ENCODE data around the gene NUPR1.
"Not testable (repeated sequence)": the region's sequence is repeated elsewhere in the genome, so short reads cannot be mapped to it uniquely, and the experiment has no call there.

NUPR1 gene

DNA sequence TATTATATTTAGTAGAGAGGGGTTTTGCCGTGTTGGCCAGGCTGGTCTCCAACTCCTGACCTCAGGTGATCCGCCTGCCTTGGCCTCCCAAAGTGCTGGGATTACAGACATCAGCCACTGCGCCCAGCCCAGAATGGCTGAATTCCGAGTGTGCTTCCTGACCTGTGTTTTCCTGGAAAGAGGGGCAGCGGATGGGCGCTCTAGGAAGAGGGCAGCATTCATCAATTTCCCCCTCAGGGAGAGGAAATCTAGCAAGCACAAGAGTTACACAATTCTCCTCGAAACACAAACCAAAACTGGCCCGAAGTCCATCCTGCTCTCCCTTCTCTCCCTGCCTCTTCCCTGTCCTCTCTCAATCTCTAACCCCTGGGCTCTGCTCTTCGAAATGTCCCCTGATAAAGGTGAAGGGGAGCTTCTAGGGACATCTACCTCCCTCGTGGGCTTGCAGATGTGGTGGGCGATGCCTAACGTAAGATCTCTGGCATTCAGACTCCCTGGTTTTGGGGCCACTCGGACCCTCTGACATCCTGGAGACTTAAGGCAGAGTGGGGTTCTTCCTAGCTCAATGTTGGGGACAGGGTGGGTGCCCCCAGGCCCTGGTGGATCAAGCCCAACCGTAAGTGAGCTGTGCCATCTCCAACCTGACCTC is 33.2 kb downstream of the NUPR1 start:
- Histone ChIP-seq H3K36me3 (ENCODE audit: insufficient read depth, low read length) (no peaks in the 10 kb centered on the region), H2AFZ (ENCODE audit: low read depth, low read length) (no peak overlapping the region), H3K9me3 (ENCODE audit: low read length) (no peaks in the 10 kb centered on the region), H3K27me3 (ENCODE audit: insufficient read depth, low read length) (no peaks in the 10 kb centered on the region), H3K4me1 (ENCODE audit: insufficient read depth, low read length) (no peaks in the 10 kb centered on the region), H3K4me3 (ENCODE audit: low read length) (no peak overlapping the region)

DNA sequence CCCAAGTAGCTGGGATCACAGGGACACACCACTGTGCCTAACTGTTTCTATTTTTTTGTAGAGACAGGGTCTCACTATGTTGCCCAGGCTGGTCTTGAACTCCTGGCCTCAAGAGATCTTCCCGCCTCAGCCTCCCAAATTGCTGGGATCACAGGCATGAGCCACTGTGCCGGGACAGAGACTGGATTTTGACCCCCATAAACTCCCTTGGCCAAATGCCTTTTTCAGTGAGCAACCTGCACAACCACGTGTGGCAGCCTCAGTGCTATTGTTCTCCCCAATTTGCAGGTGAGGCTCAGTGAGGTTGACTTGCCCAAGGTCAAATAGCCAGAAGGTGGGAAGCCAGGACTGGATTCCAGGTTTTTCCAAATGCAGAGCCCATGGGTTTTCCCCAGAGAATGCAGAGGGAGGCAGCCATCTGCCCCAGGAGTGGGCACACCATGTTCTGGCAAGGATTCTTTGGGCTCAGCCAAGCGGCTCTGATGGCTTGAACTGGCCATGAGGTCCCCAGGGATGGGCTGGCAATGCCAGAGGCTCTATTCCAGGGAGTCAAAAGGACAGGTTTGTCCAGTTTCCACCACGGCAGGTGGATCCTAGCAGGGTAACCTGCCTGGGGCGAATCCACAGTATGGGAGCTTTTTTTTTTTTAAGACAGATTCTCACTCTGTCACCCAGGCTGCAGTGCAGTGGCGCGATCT is 33.9 kb downstream of the NUPR1 start:
- Histone ChIP-seq H3K9me3 (ENCODE audit: low read length) (no peaks in the 10 kb centered on the region), H3K4me3 (ENCODE audit: low read length) (no peak overlapping the region), H2AFZ (ENCODE audit: low read depth, low read length) (no peak overlapping the region), H3K36me3 (ENCODE audit: insufficient read depth, low read length) (no peaks in the 10 kb centered on the region), H3K4me1 (ENCODE audit: insufficient read depth, low read length) (no peaks in the 10 kb centered on the region), H3K27me3 (ENCODE audit: insufficient read depth, low read length) (no peaks in the 10 kb centered on the region)

DNA sequence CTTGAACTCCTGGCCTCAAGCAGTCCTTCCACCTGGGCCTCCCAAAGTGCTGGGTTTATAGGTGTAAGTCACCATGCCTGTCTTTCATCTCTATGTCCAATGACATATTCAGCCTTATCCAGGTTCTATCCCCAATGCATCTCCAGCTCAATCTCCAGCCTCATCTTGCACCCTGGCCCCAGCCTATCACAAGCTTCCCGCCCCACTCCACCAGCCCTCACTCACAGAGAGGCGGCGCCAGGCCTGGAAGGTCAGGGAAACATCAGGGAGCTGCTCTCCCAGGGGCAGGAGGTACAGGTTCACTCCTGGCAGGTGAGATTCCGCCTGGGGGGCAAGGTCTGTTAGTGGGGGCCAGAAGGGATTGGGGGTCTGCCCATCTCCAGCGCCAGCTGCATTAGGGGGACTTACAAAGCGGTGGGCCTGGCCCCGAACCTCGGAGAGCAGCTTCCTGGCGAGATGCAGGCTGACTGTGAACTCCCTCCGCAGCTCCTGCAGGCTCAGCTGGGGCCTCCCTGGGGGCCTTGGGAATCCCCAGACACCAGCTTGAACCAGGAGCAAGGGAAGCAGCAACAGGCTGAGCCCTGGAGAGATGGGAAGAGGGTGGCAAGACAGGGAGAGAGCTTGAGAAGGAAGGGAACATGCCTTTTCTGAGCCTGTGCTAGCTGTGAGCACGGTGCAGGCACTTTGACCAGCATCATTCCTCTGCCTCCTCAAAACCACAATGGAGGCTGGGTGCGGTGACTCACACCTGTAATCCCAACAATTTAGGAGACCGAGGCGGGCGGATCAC is 35.1 kb downstream of the NUPR1 start:
- H3K4me1 ChIP-seq (ENCODE audit: insufficient read depth, low read length) = no peaks in the 10 kb centered on the region
- H3K27me3 ChIP-seq (ENCODE audit: insufficient read depth, low read length) = no peaks in the 10 kb centered on the region
- H2AFZ ChIP-seq (ENCODE audit: low read depth, low read length) = no peak overlapping the region
- no peaks in the 10 kb centered on the region for H3K36me3 ChIP-seq (ENCODE audit: insufficient read depth, low read length)
- H3K4me3 ChIP-seq (ENCODE audit: low read length) = no peak overlapping the region
- H3K9me3 ChIP-seq (ENCODE audit: low read length) = no peaks in the 10 kb centered on the region

DNA sequence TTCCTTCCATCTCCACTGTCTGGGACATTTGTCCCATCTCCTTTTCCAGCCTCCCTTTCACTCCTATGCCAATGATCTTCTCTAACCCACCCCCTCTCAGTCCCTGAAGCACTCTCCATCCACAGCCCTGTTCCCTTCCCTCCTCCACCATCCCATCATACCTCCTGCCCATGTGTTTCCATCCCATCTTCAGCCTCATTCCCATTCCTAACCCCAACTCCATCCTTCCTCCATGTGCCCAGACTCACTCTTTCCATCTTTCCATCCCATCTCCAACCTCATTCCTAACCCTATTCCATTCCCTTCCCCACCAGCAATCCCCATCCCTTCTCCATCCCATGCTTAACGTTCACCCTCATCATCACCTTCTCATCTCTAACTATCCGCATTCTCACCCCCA is 36.5 kb downstream of the NUPR1 start:
- Histone ChIP-seq H3K9me3 (ENCODE audit: low read length) (no peaks in the 10 kb centered on the region), H3K4me1 (ENCODE audit: insufficient read depth, low read length) (no peaks in the 10 kb centered on the region), H2AFZ (ENCODE audit: low read depth, low read length) (no peak overlapping the region), H3K4me3 (ENCODE audit: low read length) (no peak overlapping the region), H3K27me3 (ENCODE audit: insufficient read depth, low read length) (peaks cover 2% of the 10 kb centered on the region), H3K36me3 (ENCODE audit: insufficient read depth, low read length) (no peaks in the 10 kb centered on the region)

DNA sequence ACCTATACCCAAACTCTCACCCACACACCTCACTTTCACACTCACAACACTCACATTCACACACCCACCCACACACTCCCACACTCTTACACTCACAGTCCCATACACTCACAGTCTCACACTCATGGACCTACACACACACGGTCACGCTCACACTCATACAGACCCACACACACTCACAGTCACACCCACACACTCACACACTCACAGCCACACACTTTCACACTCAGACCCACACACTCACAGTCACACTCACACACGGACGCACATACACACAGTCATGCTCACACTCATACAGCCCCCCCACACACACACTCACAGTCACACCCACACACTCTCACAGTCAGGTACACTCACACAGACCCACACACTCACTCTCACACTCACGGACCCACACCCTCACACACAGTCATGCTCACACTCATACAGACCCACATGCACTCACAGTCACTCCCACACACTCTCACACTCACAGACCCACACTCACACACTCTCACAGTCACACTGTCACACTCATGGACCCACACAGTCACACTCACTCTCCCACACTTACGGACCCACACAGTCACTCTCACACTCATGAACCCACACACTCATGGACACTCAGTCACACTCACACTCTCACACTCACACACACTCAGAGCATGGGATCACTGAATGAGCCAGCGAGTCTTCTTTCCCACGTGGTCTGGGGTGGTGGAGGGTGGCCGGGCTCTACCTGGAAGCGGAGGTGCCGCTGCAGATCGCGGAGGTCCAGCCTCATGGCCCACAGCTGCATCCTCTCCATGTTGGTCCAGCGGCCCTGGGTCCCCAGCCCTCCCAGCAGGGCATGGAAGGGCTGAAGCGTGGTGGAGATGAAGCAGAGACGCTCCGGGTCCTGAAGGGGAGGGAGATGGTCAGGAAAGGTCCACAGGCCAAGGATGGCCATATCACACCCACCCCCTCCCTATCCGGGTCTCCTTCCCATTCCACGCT is 37.2 kb downstream of the NUPR1 start:
- H3K27me3 ChIP-seq (ENCODE audit: insufficient read depth, low read length) = peaks cover 5% of the 10 kb centered on the region
- H2AFZ ChIP-seq (ENCODE audit: low read depth, low read length) = no peak overlapping the region
- no peaks in the 10 kb centered on the region for H3K9me3 ChIP-seq (ENCODE audit: low read length)
- no peaks in the 10 kb centered on the region for H3K36me3 ChIP-seq (ENCODE audit: insufficient read depth, low read length)
- H3K4me1 ChIP-seq (ENCODE audit: insufficient read depth, low read length) = no peaks in the 10 kb centered on the region
- no peak overlapping the region for H3K4me3 ChIP-seq (ENCODE audit: low read length)

DNA sequence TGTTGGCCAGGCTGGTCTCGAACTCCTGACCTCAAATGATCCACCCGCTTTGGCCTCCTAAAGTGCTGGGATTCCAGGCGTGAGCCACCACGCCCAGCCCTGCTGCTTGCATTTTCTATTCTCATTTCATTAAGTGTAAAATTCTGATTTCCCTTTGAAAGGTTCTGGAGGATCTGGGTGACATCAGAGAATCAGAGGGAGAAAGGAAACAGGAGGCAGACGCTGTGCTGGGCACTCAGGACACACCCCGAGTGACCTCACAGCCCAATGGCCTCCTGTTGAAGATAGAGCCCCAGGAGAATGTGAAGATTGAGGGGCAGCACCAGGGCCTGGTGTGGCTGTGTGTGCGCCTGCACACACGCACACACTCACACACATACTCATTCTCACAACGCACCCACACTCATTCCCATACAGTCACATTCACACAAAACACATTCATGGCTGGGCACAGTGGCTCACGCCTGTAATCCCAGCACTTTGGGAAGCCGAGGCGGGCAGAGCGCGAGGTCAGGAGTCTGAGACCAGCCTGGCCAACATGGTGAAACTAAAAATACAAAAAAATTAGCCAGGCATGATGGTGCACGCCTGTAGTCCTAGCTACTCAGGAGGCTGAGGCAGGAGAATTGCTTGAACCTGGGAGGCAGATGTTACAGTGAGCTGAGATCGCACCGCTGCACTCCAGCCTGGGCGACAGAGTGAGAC is 38.1 kb downstream of the NUPR1 start:
- not testable (repeated sequence) for H3K9me3 ChIP-seq (ENCODE audit: low read length)

DNA sequence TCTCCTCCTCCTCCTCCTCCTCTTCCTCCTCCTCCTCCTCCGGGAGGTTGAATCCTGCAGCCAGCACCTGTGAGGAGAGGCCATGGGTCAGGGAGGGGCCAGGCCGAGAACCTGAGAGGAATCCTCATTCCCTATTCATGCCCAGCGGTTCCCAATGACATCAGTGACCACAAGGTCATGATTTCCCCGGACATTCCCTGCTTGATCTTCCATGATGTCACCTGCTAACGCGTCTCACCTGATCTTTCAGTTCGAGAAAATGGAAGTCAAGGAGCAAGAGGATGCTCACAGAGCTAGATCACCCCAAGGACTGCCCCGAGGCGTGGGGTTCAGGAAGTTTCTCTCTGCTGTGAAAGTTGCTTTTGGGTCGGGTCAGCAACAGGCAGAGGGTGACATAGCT is 38.9 kb downstream of the NUPR1 start:
- peaks cover 11% of the 10 kb centered on the region for H3K27me3 ChIP-seq (ENCODE audit: insufficient read depth, low read length)
- no peaks in the 10 kb centered on the region for H3K9me3 ChIP-seq (ENCODE audit: low read length)
- H3K4me3 ChIP-seq (ENCODE audit: low read length) = no peak overlapping the region
- H3K4me1 ChIP-seq (ENCODE audit: insufficient read depth, low read length) = no peaks in the 10 kb centered on the region
- no peaks in the 10 kb centered on the region for H3K36me3 ChIP-seq (ENCODE audit: insufficient read depth, low read length)
- no peak overlapping the region for H2AFZ ChIP-seq (ENCODE audit: low read depth, low read length)

More for the DNA sequence above, 38.1 kb downstream of the NUPR1 start:
- not testable (repeated sequence) for H3K4me3 ChIP-seq (ENCODE audit: low read length); H3K36me3 ChIP-seq (ENCODE audit: insufficient read depth, low read length); H3K4me1 ChIP-seq (ENCODE audit: insufficient read depth, low read length); H2AFZ ChIP-seq (ENCODE audit: low read depth, low read length); H3K27me3 ChIP-seq (ENCODE audit: insufficient read depth, low read length)

DNA sequence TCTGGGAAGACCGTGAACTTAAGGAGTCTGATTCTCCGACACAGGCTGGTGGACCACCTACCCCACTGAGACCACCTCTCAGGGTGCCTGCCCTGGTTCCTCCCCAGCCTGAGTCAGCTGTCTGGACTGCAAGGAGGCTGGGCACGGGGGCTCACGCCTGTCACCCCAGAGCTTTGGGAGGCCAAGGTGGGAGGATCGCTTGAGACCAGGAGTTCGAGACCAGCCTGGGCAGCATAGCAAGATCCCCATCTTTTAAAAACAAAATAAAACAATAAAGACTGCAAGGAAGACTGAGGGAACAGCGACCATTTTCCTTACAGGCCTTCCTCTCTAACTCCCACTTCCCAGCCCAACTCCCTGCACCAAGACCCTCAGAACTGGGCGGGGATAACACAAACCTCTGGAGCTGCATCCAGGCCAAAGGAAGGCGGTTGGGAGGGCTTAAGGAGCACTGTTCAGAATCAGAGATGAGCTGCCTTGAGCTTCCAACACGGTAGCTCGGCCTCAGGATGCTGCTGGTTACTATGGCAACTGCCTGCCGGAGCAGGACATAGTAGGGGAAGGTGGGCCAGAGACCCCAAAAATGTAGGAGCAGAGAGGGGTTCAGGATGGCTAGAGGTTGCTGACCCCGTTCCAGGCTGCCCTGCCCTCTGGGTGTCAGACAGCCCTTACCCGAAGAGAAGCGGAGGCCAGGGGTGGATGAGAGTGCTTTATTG is 40.0 kb downstream of the NUPR1 start:
- H3K4me1 ChIP-seq (ENCODE audit: insufficient read depth, low read length) = no peaks in the 10 kb centered on the region
- no peaks in the 10 kb centered on the region for H3K9me3 ChIP-seq (ENCODE audit: low read length)
- no peak overlapping the region for H3K4me3 ChIP-seq (ENCODE audit: low read length)

DNA sequence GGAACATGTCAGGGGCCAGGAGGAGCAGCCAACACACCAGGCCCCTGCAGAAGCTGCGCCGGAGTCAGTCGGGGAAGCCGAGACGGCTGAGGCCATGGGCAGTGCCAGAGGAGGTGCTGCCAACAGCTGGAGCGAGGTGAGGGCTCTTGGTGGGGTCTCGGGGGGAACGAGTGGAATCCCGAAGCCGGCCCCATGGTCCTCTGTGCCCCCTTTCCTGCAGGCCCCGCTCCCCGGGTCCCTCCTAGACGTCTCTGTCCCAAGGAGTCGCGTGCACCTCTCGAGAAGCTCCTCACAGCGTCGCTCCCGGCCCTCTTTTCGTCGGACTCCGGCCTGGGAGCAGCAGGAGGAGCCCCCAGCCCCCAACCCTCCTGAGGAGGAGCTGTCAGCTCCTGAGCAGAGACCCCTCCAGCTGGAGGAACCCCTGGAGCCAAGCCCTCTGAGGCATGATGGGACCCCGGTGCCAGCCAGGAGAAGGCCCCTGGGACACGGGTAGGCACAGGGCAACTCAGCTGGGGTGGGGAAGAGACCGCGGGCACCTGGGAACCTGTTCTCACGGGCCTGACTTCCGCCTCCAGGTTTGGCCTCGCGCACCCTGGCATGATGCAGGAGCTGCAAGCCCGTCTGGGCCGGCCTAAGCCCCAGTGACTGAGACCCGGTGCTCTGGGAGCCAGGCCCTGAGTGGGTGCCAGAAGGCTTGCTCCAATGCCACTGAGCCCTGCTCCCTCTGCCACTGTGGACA is 40.7 kb downstream of the NUPR1 start:
- peaks cover 11% of the 10 kb centered on the region for H3K27me3 ChIP-seq (ENCODE audit: insufficient read depth, low read length)
- H3K36me3 ChIP-seq (ENCODE audit: insufficient read depth, low read length) = no peaks in the 10 kb centered on the region
- H2AFZ ChIP-seq (ENCODE audit: low read depth, low read length) = no peak overlapping the region
- H3K4me3 ChIP-seq (ENCODE audit: low read length) = no peak overlapping the region
- no peaks in the 10 kb centered on the region for H3K4me1 ChIP-seq (ENCODE audit: insufficient read depth, low read length)
- H3K9me3 ChIP-seq (ENCODE audit: low read length) = no peaks in the 10 kb centered on the region

More for the DNA sequence above, 40.0 kb downstream of the NUPR1 start:
- H3K27me3 ChIP-seq (ENCODE audit: insufficient read depth, low read length) = peaks cover 11% of the 10 kb centered on the region
- H3K36me3 ChIP-seq (ENCODE audit: insufficient read depth, low read length) = no peaks in the 10 kb centered on the region
- no peak overlapping the region for H2AFZ ChIP-seq (ENCODE audit: low read depth, low read length)

DNA sequence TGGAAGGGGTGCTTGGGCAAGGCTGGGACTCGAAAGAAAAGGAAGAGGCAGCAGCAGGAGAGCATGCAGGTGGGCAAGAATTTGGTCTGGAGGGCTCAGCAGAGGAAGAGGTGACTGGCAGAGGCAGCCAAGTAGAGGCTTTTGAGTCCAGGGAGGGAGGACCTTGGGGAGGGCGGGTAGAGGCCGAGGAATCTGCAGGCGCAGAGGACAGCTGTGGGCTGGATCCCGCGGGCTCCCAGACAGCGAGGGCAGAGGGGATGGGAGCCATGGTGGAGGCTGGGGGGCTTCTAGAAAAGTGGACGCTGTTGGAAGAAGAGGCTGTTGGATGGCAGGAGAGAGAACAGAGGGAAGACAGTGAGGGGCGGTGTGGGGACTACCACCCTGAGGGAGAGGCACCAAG is 41.4 kb downstream of the NUPR1 start:
- H2AFZ ChIP-seq (ENCODE audit: low read depth, low read length) = no peak overlapping the region
- H3K4me3 ChIP-seq (ENCODE audit: low read length) = no peak overlapping the region
- peaks cover 11% of the 10 kb centered on the region for H3K27me3 ChIP-seq (ENCODE audit: insufficient read depth, low read length)
- H3K4me1 ChIP-seq (ENCODE audit: insufficient read depth, low read length) = no peaks in the 10 kb centered on the region
- H3K36me3 ChIP-seq (ENCODE audit: insufficient read depth, low read length) = no peaks in the 10 kb centered on the region
- no peaks in the 10 kb centered on the region for H3K9me3 ChIP-seq (ENCODE audit: low read length)

DNA sequence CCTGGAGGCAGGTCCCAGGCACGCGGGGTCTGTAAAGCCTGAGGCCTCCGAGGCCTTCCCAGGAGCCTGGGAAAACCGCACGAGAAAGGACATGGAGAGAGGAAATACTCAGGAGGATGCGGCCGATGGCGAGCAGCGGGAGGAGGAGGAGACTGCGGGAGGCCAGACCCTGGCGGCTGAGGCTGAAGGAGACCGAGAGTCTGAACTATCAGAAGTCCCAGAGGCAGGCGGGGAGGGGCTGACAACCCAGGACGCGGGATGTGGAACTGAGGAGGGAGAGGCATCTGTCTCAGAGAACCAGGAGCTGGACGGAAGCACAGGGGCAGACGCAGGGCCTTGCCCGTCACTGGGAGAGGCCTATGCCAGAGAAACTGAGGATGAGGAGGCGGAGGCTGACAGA is 41.9 kb downstream of the NUPR1 start:
- H3K4me1 ChIP-seq (ENCODE audit: insufficient read depth, low read length) = no peaks in the 10 kb centered on the region
- H3K27me3 ChIP-seq (ENCODE audit: insufficient read depth, low read length) = peaks cover 11% of the 10 kb centered on the region
- no peak overlapping the region for H2AFZ ChIP-seq (ENCODE audit: low read depth, low read length)
- H3K9me3 ChIP-seq (ENCODE audit: low read length) = no peaks in the 10 kb centered on the region
- no peak overlapping the region for H3K4me3 ChIP-seq (ENCODE audit: low read length)
- H3K36me3 ChIP-seq (ENCODE audit: insufficient read depth, low read length) = no peaks in the 10 kb centered on the region

Data from neuron (in vitro differentiated cells).